ENCODE measurements around the gene IFNB1. TPM values are rescaled to one million over a fixed set of nuclear protein-coding genes. Genes with fewer than 3 reads are reported as not detected.

The IFNB1 gene
- total RNA-seq (2012; rRNA removed) (not detected in 2 replicates), polyA plus RNA-seq (2012; rRNA removed) (not detected in 2 replicates), Bru-seq, nascent RNA (not detected), BruChase-seq, experiment 1, labeled RNA remaining after a 6-hour chase (not detected), BruChase-seq, experiment 2, labeled RNA remaining after a 2-hour chase (not detected)
- not detected in 2 replicates for polyA plus RNA-seq (2012; cell fraction: cytosol; rRNA removed)
- polyA plus RNA-seq (2012; cell fraction: nucleus; rRNA removed; ENCODE audit: low replicate concordance): not detected in 2 replicates
- long read RNA-seq: 0 reads

- TF ChIP-seq MXI1 (IDR thresholded peaks at IDR 0.05; ENCODE audit: borderline replicate concordance, low read depth, low read length): no peak
- no peak for TF ChIP-seq ELK1 (IDR thresholded peaks at IDR 0.05; ENCODE audit: borderline replicate concordance, low read depth, low read length)
- H2AK5ac ChIP-seq (ENCODE audit: low read depth, low read length): no peak within 1 kb of the TSS
- no peak within 1 kb of the TSS for H3K4me3 ChIP-seq (ENCODE audit: insufficient read depth, low read depth, low read length)
- H3K9ac ChIP-seq (ENCODE audit: low read depth, low read length): no peak within 1 kb of the TSS
- H2AFZ ChIP-seq (replicated peaks; ENCODE audit: low read length, poor library complexity): peak within 1 kb of the TSS; percentile 44
- WGBS, 2 experiments (ENCODE audit: extremely low coverage in 2 of 2, insufficient read length in 1 of 2): 80% methylated on average over 1 of the region's 3 CpGs; no CpG with 5 or more reads in 1 of the 2 experiments
- H4K8ac ChIP-seq (ENCODE audit: low read depth in 2 of 2, low read length in 2 of 2): no peak within 1 kb of the TSS
- no peak within 1 kb of the TSS for H2BK20ac ChIP-seq (ENCODE audit: low read depth, low read length)
- H2BK15ac ChIP-seq (ENCODE audit: low read depth, low read length): no peak within 1 kb of the TSS
- no peak within 1 kb of the TSS for H2BK5ac ChIP-seq (ENCODE audit: low read depth, low read length, poor library complexity, severe bottlenecking)
- no peaks in the 10 kb centered on the region for H3K79me1 ChIP-seq (ENCODE audit: low read depth in 1 of 2, low read length in 2 of 2)
- H3K27me3 ChIP-seq (ENCODE audit: control insufficient read depth, insufficient read depth, low read length): no peaks in the 10 kb centered on the region; the same call in 1 of the 2 replicates
- ChIA-PET CTCF (no interaction called here), POLR2A (ENCODE audit: unreplicated experiment) (no interaction called here)
- dilution Hi-C loops (cut with HindIII; ENCODE audit: low sequenced_read_pairs, unreplicated experiment) (no loop called here), in situ Hi-C loops (cut with MboI; ENCODE audit: low sequenced_read_pairs) (no loop called here), intact Hi-C loops (cut with micrococcal nuclease) (no loop called here)
- BruUV-seq (replicated peaks): no TSS peak
- H3K27ac ChIP-seq (ENCODE audit: insufficient read depth, low read length): no peak within 1 kb of the TSS
- H2BK120ac ChIP-seq (ENCODE audit: low read depth, low read length): no peak within 1 kb of the TSS
- DNase-seq: no peak
- H3K23ac ChIP-seq (ENCODE audit: low read depth, low read length): no peak within 1 kb of the TSS
- H3K36me3 ChIP-seq (ENCODE audit: control insufficient read depth, insufficient read depth, low read length): no peaks in the 10 kb centered on the region
- H3K4ac ChIP-seq (ENCODE audit: low read depth, low read length): no peak within 1 kb of the TSS
- no peak within 1 kb of the TSS for H4K91ac ChIP-seq (ENCODE audit: insufficient read depth, low read depth, low read length)
- no peak within 1 kb of the TSS for H2AK9ac ChIP-seq (replicated peaks; ENCODE audit: low read depth, low read length, poor library complexity)
- H4K5ac ChIP-seq (ENCODE audit: low read depth, low read length): no peak within 1 kb of the TSS
- H3K9me1 ChIP-seq (ENCODE audit: insufficient read depth, low read length): no peaks in the 10 kb centered on the region
- H4K20me1 ChIP-seq (ENCODE audit: insufficient read depth, low read length): no peaks in the 10 kb centered on the region
- H3K9me3 ChIP-seq (ENCODE audit: control insufficient read depth, insufficient read depth, low read length): no peaks in the 10 kb centered on the region
- H3K18ac ChIP-seq (ENCODE audit: low read depth, low read length): no peak within 1 kb of the TSS
- H3K4me1 ChIP-seq (ENCODE audit: control insufficient read depth, insufficient read depth, low read length): no peaks in the 10 kb centered on the region
- H3K4me2 ChIP-seq (ENCODE audit: low read depth, low read length): no peak within 1 kb of the TSS
- H3K14ac ChIP-seq (replicated peaks; ENCODE audit: low read depth, low read length): no peak within 1 kb of the TSS
- ATAC-seq (ENCODE audit: low read depth): no peak
- H3K56ac ChIP-seq (ENCODE audit: extremely low read depth, insufficient read depth, low read length): no peak within 1 kb of the TSS
These were observed at the start of gene IFNB1 for GRCh38 chr9:21077781-21078180. Gene IFNB1, minus strand, starts transcription at chr9:21077942. Its CDS starts 73 bp downstream, at chr9:21077869.

Data from IMR-90 (cell line).